ENCODE data around the gene EBLN2.

The EBLN2 gene

GRCh38 chr3:73070675-73071575 lies 9.5 kb downstream of the EBLN2 start:
- H3K4me3 ChIP-seq (ENCODE audit: low read depth, low read length), result no peak overlapping the region
- no peak for DNase-seq (ENCODE audit: low read depth)
- TF ChIP-seq CTCF (IDR thresholded peaks at IDR 0.05; ENCODE audit: insufficient read depth, low read depth, low read length, missing control alignments), result no peak

GRCh38 chr3:73071952-73072351 lies 10.5 kb downstream of the EBLN2 start:
- DNase-seq (ENCODE audit: low read depth), result no peak
- H3K4me3 ChIP-seq (ENCODE audit: low read depth, low read length), result no peak overlapping the region
- no peak for TF ChIP-seq CTCF (IDR thresholded peaks at IDR 0.05; ENCODE audit: insufficient read depth, low read depth, low read length, missing control alignments)

- no peak for TF ChIP-seq CTCF (IDR thresholded peaks at IDR 0.05; ENCODE audit: insufficient read depth, low read depth, low read length, missing control alignments)
- DNase-seq (ENCODE audit: low read depth), result no peak
- no peak overlapping the region for H3K4me3 ChIP-seq (ENCODE audit: low read depth, low read length)
Observed at GRCh38 chr3:73072634-73073033, 11.2 kb downstream of the EBLN2 start.

- H3K4me3 ChIP-seq (ENCODE audit: low read depth, low read length), result no peak overlapping the region
- no peak for TF ChIP-seq CTCF (IDR thresholded peaks at IDR 0.05; ENCODE audit: insufficient read depth, low read depth, low read length, missing control alignments)
- no peak for DNase-seq (ENCODE audit: low read depth)
Observed at GRCh38 chr3:73073091-73073707, 11.7 kb downstream of the EBLN2 start.

- no peak overlapping the region for H3K4me3 ChIP-seq (ENCODE audit: low read depth, low read length)
- no peak for DNase-seq (ENCODE audit: low read depth)
- no peak for TF ChIP-seq CTCF (IDR thresholded peaks at IDR 0.05; ENCODE audit: insufficient read depth, low read depth, low read length, missing control alignments)
Observed at GRCh38 chr3:73074781-73075180, 13.3 kb downstream of the EBLN2 start.

GRCh38 chr3:73080216-73080966 lies 18.9 kb downstream of the EBLN2 start:
- no peak for TF ChIP-seq CTCF (IDR thresholded peaks at IDR 0.05; ENCODE audit: insufficient read depth, low read depth, low read length, missing control alignments)

More at GRCh38 chr3:73080216-73080966, 18.9 kb downstream of the EBLN2 start:
- peak; percentile 40 for DNase-seq (ENCODE audit: low read depth)
- no peak overlapping the region for H3K4me3 ChIP-seq (ENCODE audit: low read depth, low read length)
